GM13976 (cell line): ENCODE results near the gene PSMB11.
A peak's percentile ranks its signal among the peaks of the same experiment; 100 is the strongest.

Experiments
- DNase-seq: peaks from one replicate; pipeline ENCODE4 v3.0.0; 2012; ENCODE audit warnings: low spot score
- CTCF ChIP-seq: IDR thresholded peaks from 2 replicates; pipeline ENCODE4 v1.5.1; 2012; ENCODE audit warnings: borderline replicate concordance, mild to moderate bottlenecking; ENCODE audit not compliant: insufficient read depth; ENCODE audit errors: extremely low read depth, missing control alignments, control extremely low read depth
- in situ Hi-C: fragments of 300-500 bp; cut with MboI; formaldehyde crosslinking; loops from one replicate; pipeline ENCODE4 v1.12.0; 2022; ENCODE audit warnings: low sequenced_read_pairs, mixed read lengths, inconsistent platforms; ENCODE audit not compliant: unreplicated experiment

The PSMB11 gene, protein sequence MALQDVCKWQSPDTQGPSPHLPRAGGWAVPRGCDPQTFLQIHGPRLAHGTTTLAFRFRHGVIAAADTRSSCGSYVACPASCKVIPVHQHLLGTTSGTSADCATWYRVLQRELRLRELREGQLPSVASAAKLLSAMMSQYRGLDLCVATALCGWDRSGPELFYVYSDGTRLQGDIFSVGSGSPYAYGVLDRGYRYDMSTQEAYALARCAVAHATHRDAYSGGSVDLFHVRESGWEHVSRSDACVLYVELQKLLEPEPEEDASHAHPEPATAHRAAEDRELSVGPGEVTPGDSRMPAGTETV

GRCh38 chr14:23042162-23042965 is at the start of gene PSMB11:
TSS of gene PSMB11 (plus strand) at chr14:23042212. CDS start at chr14:23042226, 14 bp downstream.
- in situ Hi-C loops, result no loop called here
- no peak for TF ChIP-seq CTCF
- DNase-seq, result no peak

DNA sequence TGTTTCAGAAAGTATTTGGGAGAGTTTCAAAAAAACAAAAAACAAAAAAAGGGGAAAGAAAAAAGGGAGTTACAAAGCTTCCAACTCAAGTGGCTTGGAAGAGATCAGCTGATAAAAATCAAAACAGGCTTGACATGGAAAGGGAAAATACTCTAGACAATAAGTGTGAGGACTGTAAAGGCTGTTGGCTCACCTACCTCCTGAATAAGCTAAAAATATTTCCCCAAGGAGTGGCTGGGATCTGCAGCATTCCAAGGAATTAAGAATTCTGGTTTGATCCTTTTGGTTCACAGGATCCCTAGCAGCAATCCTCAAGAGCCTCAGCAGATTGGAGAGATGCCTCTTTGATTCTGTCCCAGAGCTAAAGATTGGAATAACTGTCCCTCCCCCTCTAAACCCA is 48.5 kb upstream of the PSMB11 start:
- TF ChIP-seq CTCF, result no peak
- DNase-seq, result no peak
- in situ Hi-C loops, result no loop called here

DNA sequence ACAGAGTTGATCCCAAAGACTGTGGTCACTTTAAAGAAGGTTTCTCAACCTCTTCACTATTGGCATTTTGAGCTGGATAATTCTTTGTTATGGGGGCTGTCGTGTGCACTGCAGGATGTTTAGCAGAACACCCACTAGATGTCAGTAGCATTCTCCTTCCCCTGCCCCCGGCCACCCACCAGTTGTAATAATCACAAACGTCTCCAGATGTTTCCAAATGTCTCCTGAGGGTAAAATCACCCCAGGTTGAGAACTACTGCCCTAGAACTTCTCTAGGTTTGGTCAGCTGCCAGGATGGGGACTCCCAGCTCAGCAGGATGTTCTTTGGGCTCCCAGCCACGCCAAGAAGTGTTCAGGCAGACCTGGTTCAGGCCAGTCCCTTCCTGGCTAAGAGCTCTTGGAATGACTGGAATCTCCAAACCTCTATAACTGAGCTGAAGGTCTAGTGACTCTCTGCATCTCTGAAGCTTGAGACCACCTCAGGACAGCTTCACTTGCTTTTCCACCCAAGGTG is 47.2 kb upstream of the PSMB11 start:
- in situ Hi-C loops, result no loop called here
- TF ChIP-seq CTCF, result peak; percentile 65
- peak; percentile 57 for DNase-seq

GRCh38 chr14:22995889-22996625 is 46.0 kb upstream of the PSMB11 start:
- in situ Hi-C loops, result no loop called here
- DNase-seq, result no peak
- TF ChIP-seq CTCF, result no peak

DNA sequence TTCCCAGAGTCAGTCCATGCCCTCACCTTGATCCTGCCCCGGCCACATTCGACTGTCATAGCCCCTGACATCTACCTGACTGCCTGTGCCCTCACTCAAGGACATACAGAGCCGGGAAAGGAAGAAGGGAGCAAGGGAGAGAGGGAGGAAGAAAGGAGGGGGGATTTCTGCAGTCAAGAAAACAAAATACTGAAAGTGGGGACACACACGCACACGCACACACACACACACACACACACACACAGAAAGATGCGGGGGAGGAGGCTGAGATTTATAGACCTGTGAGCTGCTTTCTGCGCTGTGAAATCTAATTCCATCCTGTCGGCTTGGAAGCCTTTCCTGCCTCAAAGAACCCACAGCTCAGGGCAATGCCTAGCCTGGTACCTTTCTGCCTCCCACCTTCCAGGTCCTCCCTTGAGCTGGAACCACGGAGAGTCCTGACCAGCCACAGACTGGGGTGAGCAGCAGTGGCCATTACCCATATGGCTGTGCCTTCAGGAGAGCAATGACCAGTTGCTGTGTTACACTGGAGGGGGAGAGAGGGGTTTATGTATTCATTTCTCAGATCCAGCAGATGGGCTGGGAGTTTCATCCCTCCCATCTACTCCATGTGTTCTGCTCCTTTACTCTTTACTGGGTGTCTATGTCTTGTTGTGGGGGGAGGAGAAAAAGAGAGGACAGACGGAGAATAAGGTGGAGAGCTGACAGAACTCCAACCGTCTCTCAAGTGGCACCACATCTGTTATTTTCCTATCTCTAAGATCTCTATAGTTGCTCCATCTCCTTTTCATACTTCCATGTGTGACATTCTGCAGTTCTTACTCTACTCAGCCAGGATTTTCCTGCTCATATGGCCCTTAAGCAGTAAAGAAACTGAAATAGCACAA is 45.0 kb upstream of the PSMB11 start:
- no peak for DNase-seq
- in situ Hi-C loops, result no loop called here
- no peak for TF ChIP-seq CTCF
